Fibroblast of pulmonary artery (primary cell): ENCODE results near the gene UBE2A.

ENCODE experiments used
- DNase-seq: peaks from one replicate; pipeline ENCODE4 v3.0.0-alpha.2; 2010; ENCODE audit warnings: low read depth
- H3K4me3 ChIP-seq: replicated peaks from 2 replicates; pipeline ENCODE4 v1.5.1; 2011; ENCODE audit warnings: low read depth, mild to moderate bottlenecking, control low read depth, low read length, moderate library complexity
- CTCF ChIP-seq: IDR thresholded peaks from 2 replicates; pipeline ENCODE4 v1.5.1; 2011; ENCODE audit warnings: mild to moderate bottlenecking, control low read depth, low read length, inconsistent platforms; ENCODE audit errors: missing control alignments

Gene UBE2A

GRCh38 chrX:119625843-119626242 is 51.5 kb downstream of the UBE2A start:
- no peak for TF ChIP-seq CTCF
- no peak for DNase-seq
- no peak overlapping the region for H3K4me3 ChIP-seq
